K562 (cell line): Measurements from ENCODE around the gene BRCC3. TPM values are rescaled to one million over a fixed set of nuclear protein-coding genes. Genes with fewer than 3 reads are reported as not detected.
A peak's percentile ranks its signal among the peaks of the same experiment; 100 is the strongest.

ENCODE experiments used
- ARID1B ChIP-seq: fragments of 450-650 bp; IDR thresholded peaks from 2 replicates; pipeline ENCODE4 v1.6.1; 2016; ENCODE audit warnings: antibody characterized with exemption, mild to moderate bottlenecking, inconsistent platforms
- CBX2 ChIP-seq: fragments of 200-600 bp; sonication (generic); IDR thresholded peaks from one replicate; pipeline ENCODE4 v1.6.1; 2012; ENCODE audit warnings: mild to moderate bottlenecking, low read length, inconsistent platforms; ENCODE audit not compliant: insufficient read depth, poor library complexity, severe bottlenecking
- CREB5 ChIP-seq: fragments of 250-450 bp; sonication (Bioruptor Pico); IDR thresholded peaks from 2 replicates; pipeline ENCODE4 v1.5.0; 2020; ENCODE audit warnings: mild to moderate bottlenecking
- EZH2 ChIP-seq: IDR thresholded peaks from 2 replicates; pipeline ENCODE4 v1.6.1; 2012; ENCODE audit warnings: low read depth, mild to moderate bottlenecking, inconsistent platforms, low read length, borderline replicate concordance
- HMGN3 ChIP-seq: IDR thresholded peaks from 2 replicates; pipeline ENCODE4 v1.6.1; 2011; ENCODE audit warnings: borderline replicate concordance, low read depth, mild to moderate bottlenecking, mixed read lengths, low read length; ENCODE audit not compliant: insufficient read length; ENCODE audit errors: extremely low read depth
- KAT8 ChIP-seq: fragments of 450-650 bp; IDR thresholded peaks from 2 replicates; pipeline ENCODE4 v1.6.1; 2016; ENCODE audit warnings: low read depth, mild to moderate bottlenecking
- MEF2A ChIP-seq: IDR thresholded peaks from 2 replicates; pipeline ENCODE4 v1.6.1; 2011; ENCODE audit warnings: low read depth, mild to moderate bottlenecking, low read length, moderate library complexity; ENCODE audit not compliant: control insufficient read depth
- NR0B1 ChIP-seq: fragments of 450-650 bp; IDR thresholded peaks from one replicate; pipeline ENCODE4 v1.6.1; 2018; ENCODE audit warnings: mild to moderate bottlenecking, moderate library complexity; ENCODE audit not compliant: partially characterized antibody
- PHF8 ChIP-seq: fragments of 200-600 bp; sonication (generic); IDR thresholded peaks from 2 replicates; pipeline ENCODE4 v1.6.1; 2012; ENCODE audit warnings: mixed run types, mild to moderate bottlenecking, inconsistent platforms, low read length, moderate library complexity, borderline replicate concordance
- RERE ChIP-seq: sonication (generic); formaldehyde crosslinking; IDR thresholded peaks from 2 replicates; pipeline ENCODE4 v1.8.0; 2023; ENCODE audit warnings: missing genetic modification reagents, mild to moderate bottlenecking, borderline replicate concordance
- RFX1 ChIP-seq: fragments of 450-650 bp; IDR thresholded peaks from 2 replicates; pipeline ENCODE4 v1.6.1; 2016; ENCODE audit warnings: mild to moderate bottlenecking, moderate library complexity
- STAT5A ChIP-seq: IDR thresholded peaks from 2 replicates; pipeline ENCODE4 v1.6.1; 2012; ENCODE audit warnings: low read length, inconsistent platforms, borderline replicate concordance
- TSC22D4 ChIP-seq: fragments of 450-650 bp; IDR thresholded peaks from 2 replicates; pipeline ENCODE4 v1.6.1; 2016; ENCODE audit warnings: missing genetic modification characterization, missing biosample characterization, control low read depth
- ZC3H4 ChIP-seq: sonication (generic); formaldehyde crosslinking; IDR thresholded peaks from 2 replicates; pipeline ENCODE4 v1.9.0; 2021; ENCODE audit warnings: missing genetic modification reagents, borderline replicate concordance
- ZC3H8 ChIP-seq: fragments of 450-650 bp; IDR thresholded peaks from 2 replicates; pipeline ENCODE4 v1.6.1; 2017
- ZNF24 ChIP-seq: fragments of 450-650 bp; IDR thresholded peaks from 2 replicates; pipeline ENCODE4 v1.6.1; 2016
- ZNF347 ChIP-seq: fragments of 450-650 bp; formaldehyde crosslinking; IDR thresholded peaks from 2 replicates; pipeline ENCODE4 v1.4.0; 2020; ENCODE audit warnings: low read depth, mild to moderate bottlenecking, moderate library complexity
- ZNF408 ChIP-seq: fragments of 250-450 bp; sonication (Bioruptor Pico); IDR thresholded peaks from 2 replicates; pipeline ENCODE4 v1.4.0; 2020; ENCODE audit warnings: low read depth, mild to moderate bottlenecking, moderate library complexity
- ZNF764 ChIP-seq: fragments of 250-450 bp; sonication (Bioruptor Pico); IDR thresholded peaks from 2 replicates; pipeline ENCODE4 v1.4.0; 2020; ENCODE audit warnings: low read depth, mild to moderate bottlenecking, moderate library complexity
- ZNF778 ChIP-seq: fragments of 450-650 bp; formaldehyde crosslinking; IDR thresholded peaks from 2 replicates; pipeline ENCODE4 v1.4.0; 2020; ENCODE audit warnings: mild to moderate bottlenecking, moderate library complexity
- ZNF79 ChIP-seq: fragments of 250-450 bp; sonication (Bioruptor Pico); IDR thresholded peaks from 2 replicates; pipeline ENCODE4 v1.4.0; 2020; ENCODE audit warnings: low read depth, mild to moderate bottlenecking, moderate library complexity
- polyA plus RNA-seq, 8 experiments: library from polyadenylated mRNA; depleted of rRNA in 4 of 8; stranded (reverse) in 5 of 8; unstranded in 3 of 8; fragments of >200 nt; fragmentation: Nextera tagmentation in 2 of 8; fragmentation: Illumina TruSeq in 1 of 8; extraction: Ambion mirVana in 2 of 8; extraction: Trizol in 1 of 8; gene quantifications; 2 replicates each; pipeline versions ENCODE4 v1.2.1 to v1.2.3, GENCODE V29; 2011 to 2014; ENCODE audit warnings: inconsistent platforms in 1 of 8, missing spikeins in 1 of 8
- total RNA-seq, 7 experiments: library from RNA; depleted of rRNA in 6 of 7; stranded (reverse); fragments of >200 nt in 6 of 7; fragmentation: Illumina TruSeq in 2 of 7; extraction: Trizol in 2 of 7; gene quantifications; 2 replicates each; pipeline versions ENCODE4 v1.2.1 to v1.2.3, GENCODE V29; 2011 to 2021; ENCODE audit warnings: low replicate concordance in 1 of 7

Gene BRCC3
- total and polyA plus RNA-seq, 9 of the 15 experiments (the other 6 are each of a cell fraction or from before 2014, with no cell fraction given), result 9.6 to 44.8 (median 26.7) TPM

- TF ChIP-seq ARID1B (no peak), NR0B1 (no peak), ZNF347 (no peak), CREB5 (CRISPR knock-in tag) (no peak), RERE (CRISPR knock-in tag) (0 out of 2 replicates have a peak, but pooled peaks have one; percentile 33), CBX2 (no peak), ZNF79 (CRISPR knock-in tag) (no peak), RFX1 (no peak), KAT8 (no peak), MEF2A (no peak), ZC3H4 (no peak), EZH2 (no peak), ZNF408 (CRISPR knock-in tag) (no peak), ZNF778 (CRISPR knock-in tag) (no peak), ZNF764 (CRISPR knock-in tag) (no peak), TSC22D4 (tag) (no peak), PHF8 (peak; percentile 84; the same call in 1 of the 2 replicates), ZNF24 (no peak), ZC3H8 (no peak), HMGN3 (peak; percentile 90), STAT5A (no peak)
Measured at GRCh38 chrX:155026727-155027508, 44.4 kb upstream of the BRCC3 start, which contains the start of gene FUNDC2 (continued).
